Astrocyte of the hippocampus (primary cell): ENCODE measurements around the gene OXGR1.

Source experiments
- DNase-seq: peaks from one replicate; pipeline ENCODE4 v3.0.0; 2011; ENCODE audit warnings: low read depth, low spot score

OXGR1 gene

DNA sequence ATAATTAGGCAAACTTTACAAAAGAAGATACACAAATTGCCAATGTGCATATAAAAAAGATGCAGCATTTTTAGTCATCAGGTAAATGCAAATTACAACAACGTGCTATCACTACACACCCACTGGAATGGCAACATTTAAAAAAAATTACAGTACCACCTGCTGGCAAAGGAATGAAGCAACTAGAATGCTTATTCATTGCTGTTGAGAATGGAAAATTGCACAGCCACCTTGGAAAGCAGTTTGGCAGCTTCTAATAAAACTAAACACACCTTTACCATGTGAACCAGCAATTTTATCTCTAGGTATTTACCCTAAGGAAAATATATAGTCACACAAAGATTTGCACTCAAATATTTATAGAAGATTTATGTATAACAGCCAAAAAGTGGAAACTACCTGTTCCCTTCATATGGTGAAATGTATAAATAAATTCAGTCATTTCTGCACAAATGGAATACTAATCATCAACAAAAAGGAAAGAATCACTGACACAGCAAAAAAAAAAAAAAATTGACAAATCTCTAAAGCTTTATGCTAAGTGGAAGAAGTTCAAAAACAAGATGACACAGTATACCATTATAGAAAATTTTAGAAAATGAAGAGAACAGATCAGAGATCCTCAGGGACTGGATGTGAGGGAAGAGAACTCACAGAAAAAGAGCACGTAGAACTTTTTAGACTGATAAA, 30.3 kb downstream of the OXGR1 start:
- DNase-seq = no peak

DNA sequence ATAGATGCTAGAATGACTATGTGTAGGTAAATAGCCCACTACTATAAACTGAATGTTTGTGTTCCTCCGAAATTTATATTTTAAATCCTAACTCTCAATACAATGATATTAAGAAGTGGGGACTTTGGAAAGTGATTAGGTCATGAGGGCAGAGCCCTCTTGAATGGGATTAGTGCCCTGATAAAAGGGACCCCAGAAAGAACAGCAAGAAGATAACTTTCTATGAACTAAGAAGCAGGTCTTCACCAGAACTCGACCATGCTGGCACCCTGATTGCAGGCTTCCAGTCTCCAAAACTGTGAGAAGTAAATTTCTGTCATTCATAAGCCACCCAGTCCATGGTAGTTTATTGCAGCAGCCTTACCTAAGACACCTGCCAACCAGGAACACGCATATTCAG, 33.9 kb downstream of the OXGR1 start:
- no peak for DNase-seq

DNA sequence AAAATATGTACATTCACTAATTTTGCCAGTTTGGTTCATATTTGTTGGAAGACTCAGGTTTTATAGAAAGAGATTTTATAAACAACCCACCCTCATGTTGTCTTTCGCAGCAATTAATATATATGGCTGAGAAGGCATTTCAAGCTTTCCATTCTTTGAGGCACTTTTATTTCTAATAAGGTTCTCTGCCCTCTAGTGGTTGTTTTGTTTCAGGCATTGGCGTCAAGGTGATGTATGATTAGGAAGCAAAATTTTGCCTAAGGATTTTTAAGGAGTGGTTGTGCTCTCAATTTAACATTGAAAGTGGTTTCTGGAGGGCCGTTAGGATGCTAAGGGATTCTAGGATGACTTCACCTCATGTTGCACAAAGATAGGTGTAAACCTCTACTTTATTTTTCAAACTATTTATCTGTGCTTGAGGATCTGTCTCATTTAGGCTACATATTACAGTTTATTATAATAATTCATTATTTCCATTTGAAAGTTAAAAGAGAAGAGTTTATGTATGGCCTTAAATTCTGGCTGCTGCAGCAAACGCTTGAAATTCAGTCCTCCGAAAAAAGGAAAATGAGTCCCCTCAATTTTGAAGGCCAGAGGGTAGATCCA, 35.9 kb downstream of the OXGR1 start:
- peak; percentile 53 for DNase-seq

DNA sequence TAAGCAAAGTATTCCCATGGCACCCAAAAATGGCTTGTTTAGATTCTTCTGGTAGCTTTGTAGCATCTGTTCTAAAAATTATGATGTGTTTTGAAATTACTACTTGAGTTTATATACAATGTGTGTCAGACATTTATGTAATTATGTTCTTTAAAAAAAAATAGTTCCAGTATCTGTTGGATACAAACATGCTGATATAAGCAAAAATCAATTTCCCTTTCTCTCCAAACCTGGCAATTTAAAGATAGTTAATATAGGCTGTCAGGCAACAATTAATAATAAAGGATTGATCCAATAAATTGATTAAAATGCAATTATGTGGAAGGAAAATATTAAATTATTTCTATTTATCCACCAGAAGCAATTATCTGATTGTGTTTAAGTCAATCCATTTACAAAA, 41.7 kb downstream of the OXGR1 start:
- DNase-seq = no peak

DNA sequence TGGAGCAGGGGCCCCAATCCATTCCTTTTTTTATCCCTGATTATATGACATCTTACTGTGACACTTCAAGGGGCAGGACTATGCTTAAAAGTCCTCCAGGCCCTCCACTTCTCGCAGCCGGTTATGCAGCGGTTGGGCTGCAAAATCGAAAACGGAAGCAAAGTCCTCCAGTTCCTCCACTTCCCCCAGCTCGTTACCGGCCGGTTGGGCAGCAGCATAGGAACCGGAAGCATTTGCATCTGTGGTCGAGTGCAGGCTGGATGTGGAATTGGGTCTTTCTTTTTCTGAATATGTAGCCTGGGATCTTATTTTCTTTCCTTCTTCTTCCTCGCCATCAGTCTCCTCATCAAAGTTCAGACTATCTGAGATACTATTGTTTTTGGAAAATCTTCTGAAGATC, 46.1 kb downstream of the OXGR1 start:
- DNase-seq = no peak

- DNase-seq = peak; percentile 5
These were observed 46.8 kb downstream of the OXGR1 start for GRCh38 chr13:96947343-96947910.

GRCh38 chr13:96946709-96947311, 47.5 kb downstream of the OXGR1 start:
- no peak for DNase-seq

GRCh38 chr13:96940961-96941360, 53.3 kb downstream of the OXGR1 start:
- DNase-seq = no peak

GRCh38 chr13:96935901-96936300, 58.4 kb downstream of the OXGR1 start:
- no peak for DNase-seq
